ENCODE measurements around the gene PTGER3. TPM values are rescaled to one million over a fixed set of nuclear protein-coding genes. Genes with fewer than 3 reads are reported as not detected.

Gene PTGER3
- total RNA-seq, 1 donor from 2014 or later: 0.12 TPM

GRCh38 chr1:71049951-71050598 is 2.5 kb upstream of the PTGER3 start:
- peak; percentile 76 for ATAC-seq

DNA sequence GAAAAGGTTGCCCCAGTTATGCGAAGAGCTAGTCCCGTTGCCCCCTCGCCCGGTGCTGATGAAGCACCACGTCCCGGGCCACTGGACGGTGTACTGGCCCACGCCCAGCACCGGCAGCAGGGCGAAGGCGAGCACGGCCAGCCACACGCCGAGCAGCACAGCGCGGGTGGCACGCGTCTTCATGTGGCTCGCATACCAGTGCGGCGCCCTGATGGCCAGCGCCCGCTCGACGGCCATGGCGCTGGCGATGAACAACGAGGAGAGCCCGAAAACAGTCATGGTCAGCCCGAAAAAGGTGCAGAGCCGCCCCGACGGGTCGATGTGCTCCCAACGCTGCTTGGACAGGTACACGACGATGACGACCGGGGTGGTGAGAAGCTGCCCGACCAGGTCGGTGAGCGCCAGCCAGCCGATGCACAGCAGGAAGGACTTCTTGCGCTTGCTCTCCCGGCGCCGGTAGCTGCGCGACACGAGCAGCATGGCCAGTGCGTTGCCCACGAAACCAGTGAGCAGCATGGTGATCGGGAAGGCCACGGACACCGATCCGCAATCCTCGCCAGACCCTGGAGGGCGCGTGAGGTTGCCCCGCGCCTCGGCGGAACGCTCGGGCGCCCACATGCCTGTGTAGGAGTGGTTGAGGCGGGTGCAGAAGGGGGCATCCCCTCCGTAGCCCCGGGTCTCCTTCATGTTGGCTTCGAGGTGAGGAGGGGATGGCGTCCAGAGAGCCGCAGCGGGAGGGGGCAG is 553 bp downstream of the PTGER3 start:
- peak; percentile 40 for ATAC-seq

GRCh38 chr1:71045463-71046028 is 2.1 kb downstream of the PTGER3 start:
- no peak for ATAC-seq

DNA sequence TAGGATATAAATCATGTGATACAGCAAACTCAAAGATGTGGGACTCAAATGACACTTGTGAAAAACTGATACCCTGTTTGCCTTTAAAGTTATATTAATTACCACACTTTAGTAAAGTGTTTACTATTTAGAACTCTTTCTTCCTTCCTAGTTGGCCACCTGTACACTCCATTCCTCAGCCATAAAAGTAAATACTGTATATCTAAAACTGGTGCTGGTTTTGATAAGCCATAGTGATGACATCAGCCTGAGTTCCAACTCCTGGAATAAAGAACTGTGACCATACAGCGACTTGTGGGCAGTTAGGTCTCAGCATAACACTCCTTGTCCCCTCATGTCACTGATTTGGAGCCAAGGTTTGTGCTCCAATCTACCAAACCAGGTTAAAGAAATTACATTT is 2.8 kb downstream of the PTGER3 start:
- no peak for ATAC-seq

DNA sequence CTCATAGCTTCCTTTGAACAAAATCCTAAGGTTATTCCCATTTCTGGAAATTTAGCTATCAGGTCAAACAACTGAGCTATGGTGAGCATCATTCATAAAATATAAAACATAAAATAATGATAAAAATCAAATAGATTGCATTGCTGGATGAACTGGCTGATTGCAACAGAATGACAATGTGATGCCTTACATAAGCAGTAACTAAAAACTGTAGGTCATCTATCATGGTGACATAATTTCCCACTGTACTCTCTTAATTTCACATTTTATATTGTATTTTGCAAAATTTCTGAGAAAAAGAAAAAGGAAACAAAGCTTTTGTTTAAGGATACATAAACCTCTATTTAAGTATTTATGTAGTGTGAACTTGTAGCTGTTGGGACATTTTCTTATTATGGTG is 4.6 kb downstream of the PTGER3 start:
- ATAC-seq: no peak

DNA sequence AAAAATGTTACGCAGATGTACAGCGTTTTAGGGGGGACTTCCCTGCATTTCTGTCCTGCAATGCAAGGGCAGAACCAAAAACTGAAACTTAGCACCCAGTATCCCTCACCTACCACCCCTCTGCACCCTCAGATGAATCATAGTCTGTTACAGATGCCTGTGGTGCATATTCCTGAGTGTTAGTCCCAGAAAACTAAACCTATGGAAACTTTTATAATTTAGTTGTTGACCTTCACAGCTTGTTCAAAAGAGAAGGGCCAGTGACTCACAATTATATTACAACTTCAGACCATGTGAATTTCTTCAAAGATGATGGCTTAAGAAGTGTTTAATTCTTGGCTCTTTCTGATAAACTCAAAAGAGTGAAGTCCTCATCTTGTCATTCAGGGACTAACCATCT is 5.8 kb downstream of the PTGER3 start:
- ATAC-seq: no peak

DNA sequence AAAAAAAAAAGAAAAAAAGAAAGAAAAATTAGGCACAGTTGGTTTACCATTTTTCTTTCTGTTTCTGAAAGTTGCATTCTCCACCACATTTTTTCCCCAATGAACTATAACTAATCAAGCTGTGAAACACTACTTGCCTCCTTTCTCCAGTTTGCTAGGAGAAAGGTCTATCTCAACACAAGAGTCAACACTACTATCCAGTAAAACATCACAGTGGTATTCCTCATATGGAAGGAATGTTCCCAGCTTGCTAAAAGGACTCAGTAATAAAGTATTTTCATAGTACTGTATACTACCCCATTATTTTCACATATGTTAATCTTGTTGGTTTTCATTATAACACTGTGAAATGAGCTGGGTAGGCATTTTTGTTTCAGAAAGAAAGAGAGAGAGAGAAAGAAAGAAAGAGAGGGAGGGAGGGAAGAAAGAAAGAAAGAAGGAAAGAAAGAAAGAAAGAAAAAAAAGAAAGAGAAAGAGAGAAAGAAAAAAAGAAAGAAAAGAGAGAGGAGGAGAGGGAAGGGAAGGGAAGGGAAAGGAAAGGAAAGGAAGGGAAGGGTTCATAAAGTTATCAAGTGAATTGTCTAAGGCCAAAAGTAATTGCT is 7.9 kb downstream of the PTGER3 start:
- no peak for ATAC-seq

DNA sequence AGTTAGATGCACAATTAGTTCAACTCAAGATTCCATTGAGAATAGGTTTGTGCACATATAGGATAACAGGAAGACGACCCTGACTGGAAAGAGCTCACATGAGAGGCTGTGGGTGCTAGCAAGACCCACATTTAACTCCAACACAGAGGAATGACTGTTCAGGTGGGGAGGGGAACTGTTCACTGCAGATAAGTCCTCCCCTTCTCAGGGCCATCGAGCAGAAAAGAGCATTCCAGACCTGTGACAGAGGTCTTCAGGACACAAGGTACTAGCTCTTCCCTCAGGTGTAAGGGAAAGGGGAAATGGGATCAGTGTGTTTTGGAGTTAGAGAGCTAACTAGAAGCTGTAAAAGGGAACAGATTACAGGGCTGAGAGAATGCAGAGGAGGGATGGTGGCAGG is 8.7 kb downstream of the PTGER3 start:
- ATAC-seq: no peak

DNA sequence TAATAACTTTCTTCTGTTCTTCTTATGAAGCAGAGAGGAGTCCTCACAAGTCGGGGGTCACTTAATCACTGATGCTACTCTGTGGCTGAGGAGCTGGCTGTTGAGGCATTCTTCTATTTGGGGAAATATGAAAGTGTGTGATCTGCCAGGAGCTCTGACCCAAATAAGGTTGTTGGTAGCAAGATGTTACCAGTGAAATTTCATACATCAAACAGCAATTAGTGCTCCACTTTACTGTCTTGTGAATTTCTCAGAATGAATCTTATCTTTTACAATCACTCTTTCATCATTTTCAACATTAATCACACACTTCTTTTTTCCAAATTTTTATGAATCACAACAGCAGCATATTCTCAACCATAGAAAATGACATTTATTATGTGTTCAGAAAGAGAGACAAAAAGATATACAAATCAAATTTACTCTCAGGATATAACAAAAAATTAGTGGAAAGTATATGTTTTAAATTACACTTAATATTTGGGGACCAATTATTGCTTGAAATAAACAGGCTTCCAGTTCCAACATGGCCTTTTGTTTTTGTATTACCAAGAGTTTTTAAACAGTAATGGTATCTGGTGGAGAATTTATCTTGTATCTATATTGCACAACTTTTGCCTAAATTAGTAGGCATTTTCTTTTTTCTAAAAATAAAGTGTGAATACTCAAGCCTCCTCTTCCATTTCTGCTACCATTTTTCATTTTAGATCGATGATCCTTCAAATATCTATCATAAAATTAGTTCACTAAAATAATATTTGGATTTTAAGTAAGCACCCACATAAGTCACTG is 9.6 kb downstream of the PTGER3 start:
- ATAC-seq: no peak

GRCh38 chr1:71037066-71037465 is 10.6 kb downstream of the PTGER3 start:
- ATAC-seq: no peak

- ATAC-seq: no peak
Measured at GRCh38 chr1:71033136-71033535, 14.5 kb downstream of the PTGER3 start.

GRCh38 chr1:71031426-71031825 is 16.2 kb downstream of the PTGER3 start:
- no peak for ATAC-seq

GRCh38 chr1:71030026-71030425 is 17.6 kb downstream of the PTGER3 start:
- no peak for ATAC-seq

DNA sequence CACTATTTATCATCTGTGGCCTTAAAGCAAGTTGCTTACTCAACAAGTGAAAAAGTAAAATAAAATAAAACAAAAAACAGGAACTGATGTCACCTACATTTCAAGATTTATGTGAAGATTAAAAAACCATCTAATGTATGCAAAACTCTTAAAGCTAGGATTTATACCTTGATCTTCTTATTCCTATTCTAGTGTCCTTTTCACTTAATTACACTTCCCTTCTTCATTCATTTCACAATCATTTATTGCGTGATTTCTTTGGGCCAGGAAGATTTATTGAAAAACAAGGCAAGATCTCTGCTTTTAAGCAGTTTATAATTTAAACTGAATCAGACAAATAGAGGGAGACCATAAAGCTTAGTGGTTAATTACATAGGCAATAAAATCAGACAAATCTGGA is 18.6 kb downstream of the PTGER3 start:
- no peak for ATAC-seq

DNA sequence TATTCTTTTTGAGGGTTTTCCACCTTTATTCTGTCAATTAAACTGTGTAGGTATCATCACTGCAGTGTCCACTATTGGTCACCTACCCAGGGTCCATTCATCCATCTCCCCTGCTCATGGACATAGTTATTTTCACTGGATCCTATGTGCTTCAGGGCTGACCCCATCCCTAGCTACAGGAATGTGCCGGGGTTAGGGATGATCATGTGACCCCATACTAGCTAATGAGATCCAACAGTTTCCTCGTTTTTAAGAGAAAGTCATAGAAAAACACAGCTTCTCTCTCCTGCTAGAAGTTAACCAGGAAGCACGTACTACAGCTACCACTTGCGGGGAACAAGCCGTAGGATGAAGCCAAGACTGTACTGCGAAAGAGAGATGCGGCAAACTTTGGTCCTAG is 19.6 kb downstream of the PTGER3 start:
- ATAC-seq: no peak

- ATAC-seq: no peak
Measured at GRCh38 chr1:71026093-71026492, 21.5 kb downstream of the PTGER3 start.

GRCh38 chr1:71023515-71023914 is 24.1 kb downstream of the PTGER3 start:
- no peak for ATAC-seq

DNA sequence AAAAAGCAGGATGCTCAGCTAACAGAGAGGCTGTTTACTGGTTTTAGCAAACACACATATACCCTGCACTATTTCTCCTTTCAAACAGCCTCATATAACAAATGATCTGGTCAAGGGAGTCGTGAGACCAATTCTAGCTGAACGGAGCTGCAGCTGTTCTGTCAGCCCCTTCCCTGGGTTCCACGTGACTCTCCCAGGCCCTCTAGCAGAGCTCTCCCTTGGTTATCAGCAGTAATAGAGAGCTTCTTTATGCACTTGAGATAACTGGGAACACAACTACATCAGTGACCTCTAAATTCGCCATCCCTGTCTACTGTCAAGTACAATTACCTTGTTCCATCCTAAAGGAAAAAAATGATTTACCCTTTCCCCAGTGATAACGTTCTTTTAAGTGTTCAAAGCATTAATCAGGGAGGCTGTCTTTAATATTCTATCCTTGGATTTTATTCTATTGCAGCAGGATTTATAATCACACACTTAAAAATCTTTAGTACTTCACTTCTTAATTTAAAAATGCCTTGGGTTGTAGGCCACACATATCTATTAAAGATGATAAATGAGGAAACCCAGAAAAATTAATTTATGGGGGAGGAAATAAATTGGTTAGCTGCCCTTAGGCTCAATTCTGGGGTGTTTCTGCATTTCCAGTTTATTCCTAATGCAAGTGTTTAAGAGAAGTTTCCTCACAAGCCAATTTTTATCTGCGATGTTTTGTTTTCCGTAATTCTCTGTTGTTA is 28.2 kb downstream of the PTGER3 start:
- no peak for ATAC-seq

GRCh38 chr1:71018791-71019190 is 28.8 kb downstream of the PTGER3 start:
- no peak for ATAC-seq

DNA sequence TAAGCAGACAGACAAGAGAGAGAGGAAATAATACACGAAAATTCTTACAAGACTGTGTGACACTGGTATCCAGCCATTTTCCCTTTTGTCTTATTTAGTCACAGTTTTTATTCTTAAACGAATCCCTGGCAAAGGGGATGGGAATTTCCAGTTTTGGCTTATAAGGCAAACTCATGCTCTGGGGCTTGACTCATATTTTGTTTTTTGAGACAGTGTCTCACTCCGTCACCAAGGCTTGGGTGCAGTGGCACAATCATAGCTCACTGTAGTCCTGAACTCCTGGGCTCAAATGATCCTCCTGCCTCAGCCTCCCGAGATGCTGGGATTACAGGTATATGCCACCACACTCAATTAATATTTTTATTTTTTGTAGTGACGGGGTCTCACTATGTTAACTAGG is 31.9 kb downstream of the PTGER3 start:
- ATAC-seq: no peak

GRCh38 chr1:71014178-71014579 is 33.4 kb downstream of the PTGER3 start:
- ATAC-seq: no peak
